Glutamatergic neuron (in vitro differentiated cells): ENCODE measurements around the gene CCL17. TPM values are rescaled to one million over a fixed set of nuclear protein-coding genes. Genes with fewer than 3 reads are reported as not detected.
"Not testable (repeated sequence)": the region's sequence is repeated elsewhere in the genome, so short reads cannot be mapped to it uniquely, and the experiment has no call there.

Source experiments
- DNase-seq: peaks from one replicate; pipeline ENCODE4 v3.0.0; 2022
- H3K27ac Mint-ChIP-seq: one replicate; pipeline ENCODE4 v1.8.0; 2020; ENCODE audit warnings: mild to moderate bottlenecking, mixed read lengths, inconsistent platforms; ENCODE audit not compliant: unreplicated experiment
- H3K27me3 Mint-ChIP-seq: one replicate; pipeline ENCODE4 v1.8.0; 2020; ENCODE audit warnings: mild to moderate bottlenecking, moderate library complexity, mixed read lengths, inconsistent platforms; ENCODE audit not compliant: unreplicated experiment
- H3K36me3 Mint-ChIP-seq: one replicate; pipeline ENCODE4 v1.8.0; 2020; ENCODE audit warnings: mild to moderate bottlenecking, mixed read lengths, inconsistent platforms; ENCODE audit not compliant: unreplicated experiment
- H3K4me1 Mint-ChIP-seq: one replicate; pipeline ENCODE4 v1.8.0; 2020; ENCODE audit warnings: mild to moderate bottlenecking, low read depth, mixed read lengths, inconsistent platforms; ENCODE audit not compliant: unreplicated experiment
- H3K4me3 Mint-ChIP-seq: one replicate; pipeline ENCODE4 v1.8.0; 2020; ENCODE audit warnings: mild to moderate bottlenecking, mixed read lengths, inconsistent platforms; ENCODE audit not compliant: unreplicated experiment
- H3K9me3 Mint-ChIP-seq: one replicate; pipeline ENCODE4 v1.8.0; 2020; ENCODE audit warnings: mild to moderate bottlenecking, moderate library complexity, mixed read lengths, inconsistent platforms; ENCODE audit not compliant: unreplicated experiment
- CTCF ChIP-seq: fragments of 200-600 bp; sonication (generic); IDR thresholded peaks from one replicate; pipeline ENCODE4 v1.5.0; 2021; ENCODE audit not compliant: partially characterized antibody, unreplicated experiment
- total RNA-seq: library from RNA; stranded (reverse); fragmentation: NEBNext Ultra II Directional; extraction: Animal tissue kit (Norgen Biotek cat#: 25700); gene quantifications from one replicate; pipeline ENCODE4 v1.2.1, GENCODE V29; 2021; ENCODE audit not compliant: unreplicated experiment

The CCL17 gene
- total RNA-seq, 1 donor from 2014 or later = not detected

- Mint-ChIP-seq H3K27ac (no peak overlapping the region), H3K9me3 (no peaks in the 10 kb centered on the region), H3K36me3 (no peaks in the 10 kb centered on the region), H3K4me3 (no peak overlapping the region), H3K4me1 (peaks cover 5% of the 10 kb centered on the region), H3K27me3 (peaks cover 5% of the 10 kb centered on the region)
- TF ChIP-seq CTCF = no peak
- DNase-seq = no peak
Observed at GRCh38 chr16:57373117-57373947, 31.2 kb upstream of the CCL17 start.

- no peaks in the 10 kb centered on the region for H3K9me3 Mint-ChIP-seq
- no peak overlapping the region for H3K27ac Mint-ChIP-seq
- H3K36me3 Mint-ChIP-seq = no peaks in the 10 kb centered on the region
- no peak for DNase-seq
- no peak overlapping the region for H3K4me3 Mint-ChIP-seq
- H3K27me3 Mint-ChIP-seq = peaks cover 5% of the 10 kb centered on the region
- H3K4me1 Mint-ChIP-seq = peaks cover 5% of the 10 kb centered on the region
- no peak for TF ChIP-seq CTCF
Observed at GRCh38 chr16:57374067-57374534, 30.5 kb upstream of the CCL17 start.

GRCh38 chr16:57374925-57375465 lies 29.6 kb upstream of the CCL17 start:
- not testable (repeated sequence) for H3K9me3 Mint-ChIP-seq, H3K4me1 Mint-ChIP-seq, DNase-seq, H3K4me3 Mint-ChIP-seq, H3K27me3 Mint-ChIP-seq, H3K36me3 Mint-ChIP-seq, H3K27ac Mint-ChIP-seq

- no peak for TF ChIP-seq CTCF
- Mint-ChIP-seq H3K4me3 (no peak overlapping the region), H3K27ac (no peak overlapping the region), H3K36me3 (no peaks in the 10 kb centered on the region), H3K4me1 (peaks cover 5% of the 10 kb centered on the region), H3K9me3 (no peaks in the 10 kb centered on the region), H3K27me3 (peaks cover 5% of the 10 kb centered on the region)
- no peak for DNase-seq
Observed at GRCh38 chr16:57376313-57376818, 28.2 kb upstream of the CCL17 start.

- TF ChIP-seq CTCF = no peak
- H3K27me3 Mint-ChIP-seq = peaks cover 5% of the 10 kb centered on the region
- no peaks in the 10 kb centered on the region for H3K9me3 Mint-ChIP-seq
- H3K36me3 Mint-ChIP-seq = no peaks in the 10 kb centered on the region
- peaks cover 5% of the 10 kb centered on the region for H3K4me1 Mint-ChIP-seq
- no peak overlapping the region for H3K27ac Mint-ChIP-seq
- no peak for DNase-seq
- H3K4me3 Mint-ChIP-seq = no peak overlapping the region
Observed at GRCh38 chr16:57377080-57377841, 27.3 kb upstream of the CCL17 start.
